Measurements from ENCODE around the gene TAB3.
"Not testable (repeated sequence)": the region's sequence is repeated elsewhere in the genome, so short reads cannot be mapped to it uniquely, and the experiment has no call there.

Gene TAB3

GRCh38 chrX:30806187-30806728, 82.8 kb downstream of the TAB3 start:
- DNase-seq: no peak

DNA sequence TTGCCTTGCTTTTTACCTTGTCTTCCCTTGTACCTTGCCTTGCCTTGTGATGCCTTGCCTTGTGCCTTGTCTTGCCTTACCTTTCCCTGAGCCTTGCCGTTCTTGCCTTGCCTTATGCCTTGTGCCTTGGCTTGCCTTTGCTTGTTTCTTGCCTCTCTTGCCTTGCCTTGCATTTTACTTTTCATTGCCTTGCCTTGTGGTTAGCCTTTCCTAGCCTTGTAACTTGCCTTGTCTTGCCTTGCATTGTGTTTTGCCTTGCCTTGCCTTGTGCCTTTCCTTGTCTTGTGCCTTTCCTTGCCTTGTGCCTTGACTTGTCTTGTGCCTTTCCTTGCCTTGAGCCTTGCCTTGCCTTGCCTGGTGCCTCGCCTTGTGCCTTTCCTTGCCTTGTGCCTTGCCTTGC, 84.6 kb downstream of the TAB3 start:
- DNase-seq: no peak

GRCh38 chrX:30800901-30801300, 88.2 kb downstream of the TAB3 start:
- no peak for DNase-seq

DNA sequence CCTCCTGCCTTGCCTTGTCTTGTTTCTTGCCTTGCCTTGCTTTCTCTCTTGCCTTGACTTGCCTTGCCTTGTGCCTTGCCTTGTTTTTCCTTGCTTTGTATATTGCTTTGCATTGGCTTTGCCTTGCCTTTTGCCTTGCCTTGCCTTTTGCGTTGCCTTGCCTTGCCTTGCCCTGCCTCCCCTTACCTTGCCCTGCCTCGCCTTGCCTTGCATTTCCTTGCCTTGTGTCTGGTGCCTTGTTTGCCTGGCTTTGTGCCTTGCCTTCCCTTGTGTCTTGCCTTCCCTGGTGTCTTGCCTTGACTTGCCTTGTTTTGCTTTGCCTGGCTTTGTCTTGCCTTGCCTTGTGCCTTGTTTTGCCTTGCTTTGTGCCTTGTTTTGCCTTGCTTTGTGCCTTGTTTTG, 89.7 kb downstream of the TAB3 start:
- no peak for DNase-seq

- no peak for DNase-seq
Observed at GRCh38 chrX:30798810-30799209, 90.2 kb downstream of the TAB3 start.

- not testable (repeated sequence) for DNase-seq
Observed at GRCh38 chrX:30797301-30797700, 91.8 kb downstream of the TAB3 start.

DNA sequence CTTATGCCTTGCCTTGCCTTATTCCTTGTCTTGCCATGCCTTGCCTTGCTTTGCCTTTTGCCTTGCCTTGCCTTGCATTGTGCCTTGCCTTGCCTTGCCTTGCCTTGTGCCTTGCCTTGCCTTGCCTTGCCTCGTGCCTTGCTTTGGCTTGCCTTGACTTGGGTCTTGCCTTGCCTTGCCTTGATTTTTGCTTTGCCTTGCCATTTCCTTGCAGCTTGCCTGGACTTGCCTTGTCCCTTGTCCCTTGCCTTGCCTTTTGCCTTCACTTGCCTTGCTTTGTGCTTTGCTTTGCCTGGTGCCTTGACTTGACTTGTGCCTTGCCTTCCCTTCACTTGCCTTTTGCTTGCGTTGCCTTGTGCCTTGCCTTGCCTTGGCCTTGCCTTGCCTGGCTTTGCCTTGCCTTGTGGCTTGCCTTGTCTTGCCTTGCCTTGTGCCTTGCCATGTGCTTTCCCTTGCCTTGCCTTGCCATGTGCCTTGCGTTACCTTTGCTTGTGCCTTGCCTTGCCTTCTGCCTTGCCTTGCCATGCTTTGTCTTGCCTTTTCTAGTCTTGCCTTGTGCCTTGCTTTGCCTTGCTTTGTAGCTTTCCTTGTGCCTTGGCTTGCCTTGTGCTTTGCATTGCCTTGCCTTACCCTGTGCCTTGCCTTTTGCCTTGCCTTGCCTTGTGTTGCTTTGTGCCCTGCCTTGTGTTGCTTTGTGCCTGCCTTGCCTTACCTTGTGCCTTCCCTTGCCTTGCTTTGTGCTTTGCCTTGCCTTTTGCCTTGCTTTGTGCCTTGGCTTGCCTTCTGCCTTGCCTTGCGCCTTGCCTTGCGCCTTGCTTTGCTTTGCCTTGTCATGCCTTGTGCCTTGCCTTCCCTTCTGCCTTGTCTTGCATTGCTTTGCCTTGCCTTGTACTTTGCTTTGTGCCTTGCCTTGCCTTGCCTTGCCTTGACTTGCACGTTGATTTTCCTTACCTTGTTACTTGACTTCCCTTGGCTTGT, 92.8 kb downstream of the TAB3 start:
- no peak for DNase-seq

- DNase-seq: no peak
Observed at GRCh38 chrX:30794497-30794896, 94.6 kb downstream of the TAB3 start.

DNA sequence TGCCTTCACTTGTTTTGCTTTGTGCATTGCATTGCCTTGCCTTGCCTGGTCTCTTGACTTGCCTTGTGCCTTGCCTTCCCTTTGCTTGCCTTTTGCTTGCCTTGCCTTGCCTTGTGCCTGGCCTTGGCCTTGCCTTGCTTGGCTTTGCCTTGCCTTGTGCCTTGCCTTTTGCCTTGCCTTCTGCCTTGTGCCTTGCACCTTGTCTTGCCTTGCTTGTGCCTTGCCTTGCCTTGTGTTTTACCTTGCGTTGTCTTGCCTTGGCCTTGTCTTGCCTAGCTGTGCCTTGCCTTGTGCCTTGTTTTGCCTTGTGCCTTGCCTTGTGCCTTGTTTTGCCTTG, 95.3 kb downstream of the TAB3 start:
- no peak for DNase-seq

GRCh38 chrX:30793075-30793766, 95.8 kb downstream of the TAB3 start:
- no peak for DNase-seq

GRCh38 chrX:30791296-30792278, 97.5 kb downstream of the TAB3 start:
- no peak for DNase-seq

GRCh38 chrX:30787012-30787411, 102.0 kb downstream of the TAB3 start:
- no peak for DNase-seq

- no peak for DNase-seq
Observed at GRCh38 chrX:30786374-30786773, 102.7 kb downstream of the TAB3 start.

DNA sequence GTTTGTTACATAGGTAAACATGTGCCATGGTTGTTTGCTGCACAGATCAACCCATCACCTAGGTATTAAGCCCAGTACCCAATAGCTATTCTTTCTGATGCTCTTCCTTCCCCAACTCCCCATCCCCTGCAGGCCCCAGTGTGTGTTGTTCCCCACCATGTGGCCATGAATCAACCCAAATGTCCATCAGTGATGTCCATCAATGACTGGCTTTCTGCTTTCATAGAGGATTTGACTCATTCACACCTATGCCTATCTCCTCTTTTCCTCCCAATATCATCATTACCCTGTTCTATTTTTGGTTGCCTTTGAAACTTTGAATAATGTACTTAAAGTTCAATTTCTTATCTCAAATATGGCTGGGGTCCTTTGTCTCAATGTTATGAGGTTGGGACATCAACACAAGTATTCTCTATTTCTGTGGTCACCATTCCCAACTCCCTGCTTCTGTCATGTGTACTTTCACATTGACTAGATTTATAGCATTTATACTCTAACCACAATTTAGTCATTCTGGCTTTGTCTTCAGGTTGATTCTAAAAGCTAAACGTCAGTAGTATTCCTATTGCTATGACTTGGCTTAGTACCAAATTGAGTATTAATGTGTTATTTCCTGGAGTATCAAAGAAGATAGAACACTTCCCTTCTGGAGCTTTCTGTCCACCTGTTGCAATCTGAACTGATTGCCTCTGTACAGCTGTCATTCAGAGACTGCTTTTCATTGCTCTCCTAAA, 107.2 kb downstream of the TAB3 start:
- no peak for DNase-seq

- no peak for DNase-seq
Observed at GRCh38 chrX:30779453-30780030, 109.5 kb downstream of the TAB3 start.

DNA sequence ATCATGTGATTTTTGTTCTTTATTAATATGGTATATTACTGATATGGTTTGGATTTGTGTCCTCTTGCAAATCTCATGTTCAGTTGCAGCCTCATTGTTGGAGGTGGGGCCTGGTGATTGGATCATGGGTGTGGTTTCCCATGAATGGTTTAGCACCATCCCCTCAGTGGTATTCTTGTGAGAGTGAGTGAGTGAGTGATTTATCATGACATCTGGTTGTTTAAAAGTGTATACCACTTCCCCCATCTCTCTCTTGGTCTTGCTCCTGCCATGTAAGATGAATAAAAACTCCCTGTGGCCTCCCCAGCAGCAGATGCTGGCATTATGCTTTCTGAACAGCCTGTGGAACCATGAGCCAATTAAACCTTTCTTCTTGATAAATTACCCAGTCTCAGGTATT, 111.5 kb downstream of the TAB3 start:
- no peak for DNase-seq

Data from retina (tissue), 1 donor.